GM19043 (cell line): ENCODE data around the gene RASGRF2.

Source experiments
- ATAC-seq: cut with Tn5 transposase; IDR thresholded peaks from one replicate; pipeline ENCODE4 v1.9.1; 2021; ENCODE audit warnings: low read depth; ENCODE audit not compliant: unreplicated experiment

RASGRF2 gene

DNA sequence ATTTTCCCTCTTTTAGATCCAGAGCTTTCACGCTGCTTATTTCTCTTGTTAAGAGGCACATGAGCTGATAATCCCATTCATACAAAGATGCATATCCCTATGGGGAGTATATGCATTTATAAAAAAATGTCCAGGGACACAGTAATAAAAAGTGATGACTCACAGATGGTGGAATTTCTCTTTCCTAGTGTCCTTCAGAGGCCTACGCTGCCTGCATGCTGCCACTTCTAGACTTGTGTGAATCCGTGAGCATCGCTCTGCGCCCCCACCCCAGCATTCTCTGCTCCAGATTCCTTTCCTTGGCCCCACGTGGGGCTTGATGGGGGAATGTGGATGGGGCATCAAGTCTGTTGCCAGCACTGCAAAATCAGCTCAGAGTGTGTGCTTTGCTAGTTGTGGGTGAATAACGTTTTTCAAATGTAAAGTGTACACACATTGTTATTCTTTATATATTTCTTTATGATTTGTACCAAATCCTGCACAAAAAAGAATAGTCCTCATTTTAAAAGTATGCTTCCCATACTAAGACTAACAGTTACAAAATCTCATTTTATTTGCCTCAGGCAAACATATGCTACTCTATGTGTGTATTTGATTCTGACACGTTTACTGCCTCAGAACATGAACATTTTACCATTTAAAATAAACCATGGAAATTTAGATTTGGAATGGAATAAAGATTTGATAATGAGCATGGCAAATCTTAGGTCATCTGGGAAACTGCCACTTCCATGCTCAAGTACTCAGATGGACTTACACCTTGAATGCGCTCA, 22.4 kb upstream of the RASGRF2 start:
- no peak for ATAC-seq

DNA sequence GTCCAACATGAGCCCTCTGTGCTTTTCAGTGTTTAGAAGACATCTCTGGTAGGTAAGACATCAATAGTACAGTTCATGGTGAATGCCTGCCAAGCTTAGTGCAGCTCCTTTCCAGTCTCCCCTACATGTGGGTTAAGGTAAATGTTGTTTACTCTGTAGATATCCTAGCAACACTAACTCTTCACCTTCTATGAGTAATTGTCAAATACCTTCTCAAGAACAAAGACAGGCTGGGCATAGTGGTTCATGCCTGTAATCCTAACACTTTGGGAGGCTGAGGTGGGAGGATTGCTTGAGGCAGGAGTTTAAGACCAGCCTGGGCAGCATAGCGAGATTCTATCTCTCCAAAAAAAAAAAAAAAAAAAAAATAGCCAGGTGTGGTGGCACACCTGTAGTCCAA, 18.7 kb upstream of the RASGRF2 start:
- no peak for ATAC-seq

DNA sequence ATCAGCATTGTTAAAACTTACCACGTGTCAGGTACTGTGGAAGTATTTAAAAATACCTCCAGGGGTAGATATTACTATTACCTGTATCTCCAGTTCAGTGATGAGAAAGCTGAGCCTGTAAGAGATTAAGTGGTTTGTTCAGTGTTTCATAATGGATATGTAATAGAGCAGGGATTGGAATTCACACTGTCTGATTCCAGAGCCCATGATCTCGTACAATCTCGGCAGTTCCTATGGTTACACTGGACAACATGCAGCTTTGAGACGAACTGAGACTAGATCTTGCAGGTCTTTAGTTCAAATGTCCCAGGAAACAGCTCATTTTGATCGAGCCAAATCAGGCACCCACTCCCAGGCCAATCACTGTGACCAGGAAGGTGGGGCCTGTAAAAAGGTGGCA, 8.8 kb upstream of the RASGRF2 start:
- ATAC-seq, result no peak

DNA sequence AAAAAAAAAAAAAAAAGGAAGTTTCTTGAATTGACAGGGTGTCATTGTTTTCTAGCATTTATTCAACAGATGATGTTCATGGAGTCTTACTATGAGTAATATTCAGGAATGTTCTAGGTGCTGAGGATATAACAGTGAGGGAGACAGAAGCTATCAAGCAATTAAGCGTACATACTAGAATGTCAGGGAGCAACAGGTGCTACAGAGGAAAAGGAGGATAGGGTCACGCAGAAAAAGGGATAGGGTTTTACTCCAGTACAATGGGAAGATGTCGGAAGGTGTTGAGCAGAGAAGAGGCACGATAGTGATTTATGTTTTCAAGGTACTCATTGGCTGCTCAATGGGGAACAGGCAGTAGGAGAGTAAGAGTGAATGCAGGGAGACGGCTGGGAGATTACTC, 6.6 kb upstream of the RASGRF2 start:
- no peak for ATAC-seq

DNA sequence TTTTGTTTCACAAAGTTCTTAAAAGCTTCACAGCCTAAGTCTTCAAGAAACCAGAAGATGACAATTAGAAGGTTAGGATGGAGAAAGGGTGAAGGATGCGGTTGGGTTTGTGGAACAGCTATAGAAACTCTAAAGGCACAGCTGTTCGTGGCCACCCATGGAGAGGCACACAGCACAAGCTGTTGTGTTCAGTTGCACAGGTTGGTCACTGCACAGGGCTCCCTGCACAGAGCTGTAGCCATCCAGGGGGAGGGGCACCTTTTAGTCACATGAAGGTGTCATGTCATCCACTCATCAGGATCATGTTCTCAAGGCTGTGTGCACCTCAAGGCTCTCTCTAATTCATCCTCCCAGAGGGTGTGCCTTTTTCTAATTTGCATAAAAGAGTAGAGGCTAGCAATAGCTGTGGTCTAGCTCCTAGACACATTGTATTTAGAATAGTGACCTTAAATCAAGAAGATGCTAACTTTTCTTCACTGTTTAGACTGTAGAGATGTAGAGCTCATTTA, 5.0 kb upstream of the RASGRF2 start:
- no peak for ATAC-seq

DNA sequence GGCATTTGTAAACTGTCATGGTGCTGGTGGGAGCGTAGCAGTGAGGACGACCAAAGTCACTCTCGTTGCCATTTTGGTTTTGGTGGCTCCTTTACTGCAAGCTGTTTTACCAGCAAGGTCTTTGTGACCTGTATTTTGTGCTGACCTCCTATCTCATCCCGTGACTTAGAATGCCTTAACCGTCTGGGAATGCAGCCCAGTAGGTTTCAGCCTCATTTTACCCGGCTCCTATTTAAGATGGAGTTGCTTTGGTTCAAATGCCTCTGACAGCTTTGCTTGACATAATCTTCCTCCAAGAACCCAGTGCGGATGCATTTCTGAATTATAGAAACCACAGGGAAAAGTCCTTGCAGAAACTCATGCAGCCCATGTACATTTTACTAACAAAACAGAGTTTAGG, 3.9 kb upstream of the RASGRF2 start:
- ATAC-seq, result no peak

DNA sequence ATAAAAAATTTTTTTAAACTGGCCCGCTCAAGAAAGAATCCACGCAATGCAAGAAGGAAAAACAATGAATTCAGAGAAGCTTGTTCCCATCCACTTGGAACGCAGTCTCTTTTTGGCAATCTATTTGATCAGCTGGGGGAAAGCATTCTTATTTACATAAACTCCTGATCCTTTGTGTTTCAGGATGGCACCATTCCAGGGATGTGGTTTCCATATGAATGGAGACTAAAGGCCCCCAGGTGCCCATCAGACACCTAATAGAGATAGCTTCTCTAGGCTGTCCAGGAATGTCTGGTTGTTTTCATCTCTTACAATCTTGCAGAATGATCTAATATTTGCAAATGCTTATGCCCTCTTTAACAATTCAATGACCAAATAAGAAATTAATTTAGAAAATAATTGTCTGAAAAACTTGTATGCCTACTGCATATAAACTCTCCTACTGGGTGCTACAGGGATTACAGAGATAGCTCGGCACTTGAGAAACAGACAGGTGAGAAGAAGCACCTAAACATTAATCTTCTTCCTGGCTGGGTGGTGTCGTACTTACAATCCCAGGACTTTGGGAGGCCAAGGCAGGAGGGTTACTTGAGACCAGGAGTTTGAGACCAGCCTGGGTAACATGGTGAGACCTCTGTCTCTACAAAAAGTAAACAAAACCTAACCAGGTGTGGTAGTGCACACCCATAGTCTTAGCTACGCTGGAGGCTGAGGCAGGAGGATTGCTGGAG, 3.0 kb upstream of the RASGRF2 start:
- no peak for ATAC-seq

DNA sequence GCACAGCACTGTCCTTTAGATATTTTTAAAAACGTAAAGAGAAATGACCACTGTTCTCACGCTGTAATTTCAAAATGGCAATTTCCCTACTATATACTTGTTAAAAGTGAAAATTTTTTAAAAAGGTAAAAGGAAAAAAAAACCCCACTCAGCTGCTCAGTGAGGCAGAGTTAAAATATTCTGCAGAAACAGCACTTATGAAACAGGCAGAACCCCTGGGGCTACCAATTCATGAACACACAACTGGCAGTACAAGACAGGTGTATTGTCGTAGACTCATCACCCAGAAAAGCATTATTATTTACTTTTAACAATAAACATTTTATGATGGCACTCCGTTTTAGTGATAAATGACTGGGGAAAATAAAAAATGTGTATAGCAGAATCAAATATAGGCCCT, 1.5 kb upstream of the RASGRF2 start:
- ATAC-seq, result no peak

DNA sequence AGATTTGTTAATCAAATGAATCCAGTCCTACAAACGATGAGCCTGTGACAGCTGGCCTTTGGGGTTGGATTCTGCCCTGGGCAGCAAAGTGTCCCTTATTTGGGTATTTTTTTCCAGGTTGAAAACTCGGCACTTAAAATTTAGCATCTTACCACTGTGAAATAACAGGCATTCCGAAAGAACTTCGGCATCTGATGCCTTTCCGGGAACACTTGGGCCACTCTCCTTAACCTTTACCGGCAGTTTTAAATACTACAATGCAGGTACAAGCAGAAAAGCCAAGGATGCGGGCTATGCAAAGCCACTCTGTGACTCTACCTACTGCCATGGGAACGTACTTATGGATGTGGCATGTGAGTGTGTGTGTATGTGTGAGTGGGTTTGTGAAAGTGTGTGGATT, 1.0 kb upstream of the RASGRF2 start:
- no peak for ATAC-seq

DNA sequence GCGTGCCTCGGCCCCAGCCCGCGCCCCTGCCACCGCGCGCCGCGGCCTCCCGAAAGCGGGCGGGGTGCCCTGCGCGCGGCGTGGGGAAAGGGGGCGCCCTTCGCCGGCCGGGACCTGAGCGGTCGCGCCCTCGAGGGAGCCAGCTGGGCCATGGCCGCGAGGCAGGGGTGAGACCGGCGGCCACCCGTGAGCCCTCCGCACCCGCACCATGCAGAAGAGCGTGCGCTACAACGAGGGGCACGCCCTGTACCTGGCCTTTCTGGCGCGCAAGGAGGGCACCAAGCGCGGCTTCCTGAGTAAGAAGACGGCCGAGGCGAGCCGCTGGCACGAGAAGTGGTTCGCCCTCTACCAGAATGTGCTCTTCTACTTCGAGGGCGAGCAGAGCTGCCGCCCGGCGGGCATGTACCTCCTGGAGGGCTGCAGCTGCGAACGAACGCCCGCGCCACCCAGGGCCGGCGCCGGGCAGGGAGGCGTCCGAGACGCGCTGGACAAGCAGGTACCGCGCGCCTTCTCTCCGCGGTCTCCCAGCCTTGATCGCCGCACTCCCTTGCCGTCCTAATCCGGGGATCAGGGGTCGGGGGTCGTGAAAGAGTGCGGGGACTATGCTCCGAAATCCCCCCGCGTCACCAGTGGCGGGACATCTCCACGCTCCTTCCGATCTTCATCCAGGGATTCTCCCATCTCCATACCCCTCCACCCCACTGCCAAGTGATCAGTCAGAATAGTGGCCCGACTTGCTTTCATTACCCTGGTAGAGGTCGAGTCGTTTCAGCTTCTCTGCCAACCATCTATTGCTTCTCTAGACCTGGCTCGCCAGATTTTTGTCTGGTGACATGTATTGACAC, 590 bp downstream of the RASGRF2 start:
- ATAC-seq, result no peak

DNA sequence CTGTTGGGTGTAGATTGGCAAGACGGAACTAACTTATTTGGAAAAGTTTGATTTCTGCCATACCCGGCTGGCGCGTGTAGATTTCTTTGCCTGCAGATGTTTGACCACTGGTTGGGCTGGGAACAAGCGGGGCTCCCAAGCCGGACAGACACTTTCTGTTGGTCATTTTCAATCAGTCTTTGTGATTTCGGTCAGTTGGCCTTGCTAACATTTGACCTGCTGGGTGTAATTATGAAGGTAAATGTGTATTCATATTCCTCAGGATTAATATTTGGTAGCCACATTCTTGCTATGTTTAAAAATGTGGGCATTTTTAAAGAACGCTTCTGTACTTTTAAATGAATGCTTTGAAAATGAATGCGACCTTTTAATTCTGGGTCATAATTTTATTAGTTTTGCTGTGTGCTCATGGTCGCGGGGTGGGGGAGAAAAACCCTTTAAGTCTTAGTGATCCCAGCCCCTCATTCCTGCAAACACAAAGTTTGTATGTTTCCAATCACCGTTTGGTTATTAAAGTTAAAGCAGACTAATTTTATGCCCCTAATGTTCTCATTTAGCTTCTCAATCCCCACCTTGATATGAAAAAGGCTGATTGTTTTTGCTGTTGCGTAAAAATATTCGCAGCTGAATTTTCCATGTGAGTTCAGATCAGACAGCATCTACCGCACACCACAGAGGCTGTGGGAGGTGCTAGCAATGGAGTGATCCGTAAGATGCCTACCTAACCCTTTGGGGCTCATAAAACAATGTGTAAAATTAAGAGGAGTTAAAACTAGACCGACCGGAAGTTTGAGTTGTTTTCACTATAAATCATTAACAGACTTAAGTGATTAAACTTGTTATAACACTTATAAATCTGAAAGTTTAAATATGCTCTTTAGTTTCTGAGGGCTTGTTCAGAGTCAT, 1.5 kb downstream of the RASGRF2 start:
- no peak for ATAC-seq

DNA sequence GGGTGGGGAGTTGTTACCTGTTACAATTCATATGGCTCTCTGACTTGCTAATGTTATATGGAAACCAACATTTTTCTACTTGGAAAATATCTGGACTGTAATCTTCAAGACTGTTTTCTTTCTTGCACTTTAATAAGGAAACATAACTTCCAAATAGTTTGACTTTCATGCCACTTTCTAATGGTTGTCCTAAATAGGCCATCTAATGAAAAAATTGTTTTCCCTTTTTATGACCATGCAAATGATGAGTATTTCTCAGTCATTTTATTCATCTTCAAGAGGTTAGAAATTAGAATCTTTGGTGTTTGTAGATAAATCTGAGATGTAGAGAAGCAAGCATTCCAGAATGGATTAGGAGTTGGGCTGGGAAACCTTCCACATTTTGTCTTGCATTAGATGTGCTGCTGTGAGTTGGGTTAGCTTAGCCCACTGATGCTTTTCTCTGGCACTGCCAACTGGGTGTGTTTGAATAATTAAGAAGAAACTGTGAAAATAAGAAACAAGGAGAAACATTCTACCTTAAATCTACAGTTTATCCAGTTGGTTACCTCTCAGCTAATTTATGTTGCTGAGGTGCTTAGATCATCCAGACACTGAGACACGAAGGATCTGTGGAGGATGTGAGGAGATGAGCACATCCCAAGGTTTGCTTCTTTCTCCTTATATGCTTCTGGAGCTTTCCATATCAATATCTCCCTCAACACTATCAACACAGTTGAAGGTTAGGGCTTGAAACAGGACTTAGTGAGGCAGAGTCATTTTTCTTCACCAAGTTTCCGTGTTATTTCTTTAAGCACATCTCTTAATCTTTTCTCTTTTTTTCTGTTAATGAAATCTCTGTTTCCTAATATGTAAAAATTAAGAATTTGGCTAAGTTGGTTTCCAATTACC, 2.7 kb downstream of the RASGRF2 start:
- no peak for ATAC-seq

DNA sequence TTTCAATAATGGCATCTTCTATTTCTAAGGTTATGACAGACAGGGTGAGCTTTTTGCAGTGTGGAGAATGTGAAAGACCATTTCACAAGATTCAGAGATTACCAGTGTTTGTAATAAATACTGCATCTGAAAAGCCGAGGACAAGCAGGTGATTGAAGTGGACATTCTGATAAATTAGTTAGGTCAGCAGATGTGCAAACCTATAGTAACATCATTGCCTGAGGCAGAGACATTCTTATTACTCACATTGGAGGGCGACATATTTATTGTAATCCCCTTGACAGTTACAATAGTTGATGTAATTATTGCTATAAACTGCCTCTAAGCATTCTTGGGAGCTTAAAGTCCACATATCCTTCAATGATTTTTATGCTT, 3.3 kb downstream of the RASGRF2 start:
- no peak for ATAC-seq

DNA sequence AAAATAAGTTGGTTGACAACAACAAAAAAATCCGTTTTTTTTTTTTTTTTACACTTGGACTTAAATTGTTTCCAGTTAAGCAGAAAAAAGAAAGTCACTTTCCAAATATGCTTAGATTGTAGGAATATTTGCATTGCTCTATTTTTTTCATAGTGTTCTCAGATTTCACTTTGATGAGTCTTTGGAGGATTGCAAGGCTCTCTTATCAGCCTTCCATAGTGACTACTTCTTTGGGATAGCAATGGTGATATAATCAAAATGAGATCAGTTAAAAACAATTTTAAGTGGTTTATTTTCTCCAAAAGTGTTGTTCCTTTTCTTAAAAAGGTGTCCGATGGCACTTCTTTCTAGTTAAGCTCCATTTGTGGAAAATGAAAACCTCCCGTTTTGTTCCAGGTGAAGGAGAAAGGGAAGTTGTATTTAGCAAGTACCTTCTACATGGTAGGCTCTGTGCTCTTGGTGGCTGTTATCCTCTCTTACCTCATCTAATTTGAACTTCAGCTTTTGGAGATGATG, 3.9 kb downstream of the RASGRF2 start:
- no peak for ATAC-seq

DNA sequence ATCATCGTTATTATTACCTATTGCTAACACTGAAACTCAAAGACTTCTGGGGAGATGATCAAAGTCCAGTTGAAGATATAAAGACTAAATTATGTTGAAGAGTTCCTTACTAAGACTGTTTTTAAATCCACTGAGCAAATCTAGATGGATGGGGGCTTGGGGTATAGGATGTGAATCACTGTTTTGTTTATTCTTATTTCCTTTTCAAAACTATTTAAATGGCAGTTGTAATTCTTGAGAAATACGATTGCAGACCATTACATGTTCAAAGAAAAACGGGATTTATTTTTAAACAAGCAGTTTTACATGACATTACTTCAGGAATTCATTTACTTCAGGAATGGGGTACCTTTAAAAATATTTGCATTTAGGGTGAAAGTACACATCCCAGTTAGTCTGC, 4.3 kb downstream of the RASGRF2 start:
- ATAC-seq, result no peak

DNA sequence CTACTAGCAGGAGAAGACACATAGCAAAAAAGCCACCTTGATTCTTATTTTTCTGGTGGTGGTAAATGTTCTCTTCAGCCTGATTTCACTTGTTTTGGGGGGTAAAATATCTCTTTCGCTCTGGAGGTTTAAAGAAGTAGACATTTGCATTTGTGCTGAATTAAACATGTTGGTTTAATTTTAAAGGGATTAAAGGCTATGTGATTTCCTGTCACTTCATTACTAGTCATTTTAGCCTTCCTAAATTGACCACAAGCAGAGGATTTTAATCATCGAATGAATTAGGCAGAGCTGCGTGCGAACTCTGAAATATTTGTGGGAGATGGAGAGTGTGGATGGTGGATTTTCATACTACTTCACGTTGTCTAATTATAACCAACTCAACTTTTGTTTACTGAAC, 4.8 kb downstream of the RASGRF2 start:
- ATAC-seq, result no peak

DNA sequence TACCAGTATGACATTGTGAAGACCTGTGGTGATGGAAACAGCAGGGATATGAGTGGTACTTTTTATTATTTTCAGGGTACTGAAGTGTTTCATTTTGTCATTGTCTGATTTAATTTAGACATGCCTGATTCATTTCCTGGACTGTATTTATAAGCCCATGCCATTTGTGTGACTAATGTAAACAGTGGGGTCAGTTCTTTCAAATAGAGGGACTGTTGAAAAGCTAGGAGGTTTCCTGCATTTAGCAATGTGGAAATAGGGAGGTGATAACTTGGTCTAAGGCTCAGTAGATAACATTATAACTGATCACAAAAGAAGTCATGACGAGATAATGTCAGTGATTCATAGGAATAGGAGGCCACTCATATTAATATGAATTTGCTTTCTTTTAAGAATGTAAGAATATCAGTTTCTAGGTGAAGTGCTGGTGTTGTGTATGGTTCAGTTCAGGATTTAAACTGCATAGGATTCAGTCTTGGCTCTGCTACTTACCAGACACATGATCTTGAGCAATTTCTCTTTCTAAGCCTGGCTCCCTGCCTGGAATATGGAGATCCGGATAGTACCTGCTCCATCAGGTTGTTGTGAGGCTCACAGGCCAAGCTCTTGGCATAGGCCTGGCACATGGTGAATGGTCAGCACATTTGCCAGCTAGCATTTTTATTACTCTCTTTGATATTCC, 7.5 kb downstream of the RASGRF2 start:
- no peak for ATAC-seq

DNA sequence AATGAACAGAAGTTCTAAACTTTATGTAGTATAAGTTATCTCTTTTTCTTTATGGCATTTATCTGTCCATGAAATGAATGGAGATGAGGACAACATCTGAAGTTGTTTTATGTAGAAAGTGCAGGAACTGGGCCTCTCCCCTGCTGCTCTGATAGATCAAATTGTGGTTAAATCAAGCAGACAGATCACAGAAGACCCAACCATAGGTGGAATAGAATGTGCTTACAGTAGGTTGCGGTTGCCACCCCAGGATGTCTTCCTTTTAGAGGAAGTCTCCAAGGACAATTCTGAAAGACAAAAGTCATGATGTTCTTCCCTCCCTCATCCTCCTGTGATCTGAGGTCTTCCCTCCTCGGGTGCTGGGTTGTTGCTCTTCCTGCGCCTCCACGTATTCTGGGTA, 12.9 kb downstream of the RASGRF2 start:
- no peak for ATAC-seq
